Dendritic cell treated with granulocyte-macrophage colony-stimulating factor and Interleukin-4, amounts not matched to agents 40 ng/mL and 50 ng/mL, for 4 days (primary cell): ENCODE results near the gene XPR1.

Experiments
- H3K27ac Mint-ChIP-seq: one replicate; pipeline ENCODE4 v1.8.0; 2022; ENCODE audit warnings: mild to moderate bottlenecking, mixed read lengths
- H3K27me3 Mint-ChIP-seq: one replicate; pipeline ENCODE4 v1.8.0; 2022; ENCODE audit warnings: mild to moderate bottlenecking, mixed read lengths
- H3K36me3 Mint-ChIP-seq: one replicate; pipeline ENCODE4 v1.8.0; 2022; ENCODE audit warnings: low read depth, mixed read lengths
- H3K4me1 Mint-ChIP-seq: one replicate; pipeline ENCODE4 v1.8.0; 2022; ENCODE audit warnings: low read depth, mixed read lengths
- H3K4me3 Mint-ChIP-seq: one replicate; pipeline ENCODE4 v1.8.0; 2022; ENCODE audit warnings: mild to moderate bottlenecking, moderate library complexity, mixed read lengths
- H3K9me3 Mint-ChIP-seq: one replicate; pipeline ENCODE4 v1.8.0; 2022; ENCODE audit warnings: mixed read lengths
- intact Hi-C: fragments of 100-400 bp; cut with micrococcal nuclease; formaldehyde crosslinking; loops from one replicate; pipeline ENCODE4 v1.15.0; 2022

Gene XPR1

DNA sequence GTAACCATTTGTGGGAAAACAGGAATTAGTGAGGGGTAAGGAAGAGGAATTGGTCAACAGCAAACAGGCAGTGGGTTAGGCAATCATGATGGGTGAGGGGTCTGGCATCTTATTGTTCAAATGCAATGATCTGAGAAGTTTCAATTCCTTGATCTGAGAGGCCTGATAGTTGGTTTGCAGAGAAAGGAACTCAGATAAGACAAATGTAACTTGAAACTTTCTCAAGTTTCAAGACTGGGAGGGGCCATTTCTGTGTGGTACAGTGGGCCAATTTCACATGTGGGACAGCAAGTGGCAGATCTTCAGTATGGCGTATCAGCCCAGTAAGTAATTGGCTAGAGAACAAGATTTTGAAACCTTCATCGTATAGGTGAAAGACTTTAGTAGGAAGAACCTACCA lies 102.5 kb downstream of the XPR1 start:
- H3K9me3 Mint-ChIP-seq: peaks cover 76% of the 10 kb centered on the region
- H3K4me1 Mint-ChIP-seq: no peaks in the 10 kb centered on the region
- intact Hi-C loops: no loop called here
- H3K27me3 Mint-ChIP-seq: no peaks in the 10 kb centered on the region
- no peak overlapping the region for H3K4me3 Mint-ChIP-seq
- H3K27ac Mint-ChIP-seq: no peak overlapping the region
- H3K36me3 Mint-ChIP-seq: peaks cover 14% of the 10 kb centered on the region

DNA sequence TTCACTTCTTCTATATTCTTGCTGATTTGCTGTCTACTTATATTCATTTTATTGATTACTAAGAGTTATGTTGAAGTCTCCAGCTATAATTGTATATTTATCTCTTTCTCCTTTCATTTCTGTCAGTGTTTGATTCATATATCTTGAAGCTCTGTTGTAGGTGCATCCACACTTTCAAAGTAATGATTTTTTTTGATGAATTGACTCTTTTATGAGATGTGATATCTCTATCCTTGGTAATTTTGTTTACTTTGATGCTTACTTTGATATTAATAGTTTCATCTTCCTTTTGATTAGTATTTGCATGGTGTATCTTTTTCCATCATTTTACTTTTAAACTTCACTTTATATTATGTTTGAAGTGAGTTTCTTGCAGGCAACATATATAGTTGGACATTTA lies 110.8 kb downstream of the XPR1 start:
- no peaks in the 10 kb centered on the region for H3K4me1 Mint-ChIP-seq
- no peak overlapping the region for H3K4me3 Mint-ChIP-seq
- H3K27me3 Mint-ChIP-seq: no peaks in the 10 kb centered on the region
- H3K27ac Mint-ChIP-seq: no peak overlapping the region
- intact Hi-C loops: no loop called here
- peaks cover 14% of the 10 kb centered on the region for H3K36me3 Mint-ChIP-seq
- peaks cover 50% of the 10 kb centered on the region for H3K9me3 Mint-ChIP-seq

DNA sequence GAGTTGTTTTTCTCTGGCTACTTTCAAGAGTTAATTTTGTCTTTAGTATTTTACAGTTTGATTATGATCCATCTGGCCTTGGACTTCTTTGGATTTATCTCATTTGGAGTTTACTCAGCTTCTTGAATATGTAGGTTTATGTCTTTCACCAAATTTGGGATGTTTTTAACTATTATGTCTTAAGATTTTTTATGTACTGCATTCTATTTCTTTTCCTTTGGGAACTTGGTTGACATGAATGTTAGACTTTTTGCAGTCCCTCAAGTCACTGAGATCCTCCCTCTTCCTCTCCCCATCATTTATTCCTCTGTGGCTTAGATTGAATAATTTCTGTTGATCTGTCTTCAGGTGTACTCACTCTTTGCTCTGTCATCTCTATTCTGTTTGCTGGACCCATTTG lies 112.0 kb downstream of the XPR1 start:
- H3K4me1 Mint-ChIP-seq: no peaks in the 10 kb centered on the region
- peaks cover 14% of the 10 kb centered on the region for H3K36me3 Mint-ChIP-seq
- H3K27me3 Mint-ChIP-seq: no peaks in the 10 kb centered on the region
- H3K9me3 Mint-ChIP-seq: peaks cover 47% of the 10 kb centered on the region
- no peak overlapping the region for H3K27ac Mint-ChIP-seq
- no peak overlapping the region for H3K4me3 Mint-ChIP-seq
- intact Hi-C loops: no loop called here

DNA sequence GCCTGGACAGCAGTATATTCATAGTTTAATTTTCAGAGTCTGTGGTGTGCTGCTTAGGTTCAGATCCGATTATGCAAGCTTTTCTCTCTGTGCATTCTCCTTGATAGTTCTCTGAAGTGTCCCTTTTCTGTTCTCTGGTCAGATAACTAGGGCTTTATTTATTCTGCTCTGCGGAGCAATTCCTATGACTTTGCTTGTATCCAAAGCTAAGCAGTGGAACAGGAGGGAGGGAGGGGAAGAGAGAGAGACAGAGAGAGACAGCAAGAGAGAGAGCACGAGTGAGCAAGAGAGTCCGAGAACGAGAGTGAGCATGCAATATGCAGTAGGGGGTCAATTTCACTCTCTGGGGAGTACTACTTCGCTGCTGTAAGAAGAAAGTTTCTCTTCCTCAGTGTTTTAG lies 113.3 kb downstream of the XPR1 start:
- intact Hi-C loops: no loop called here
- Mint-ChIP-seq H3K4me1 (no peaks in the 10 kb centered on the region), H3K9me3 (peaks cover 42% of the 10 kb centered on the region), H3K27me3 (no peaks in the 10 kb centered on the region), H3K27ac (no peak overlapping the region), H3K4me3 (no peak overlapping the region), H3K36me3 (peaks cover 9% of the 10 kb centered on the region)

DNA sequence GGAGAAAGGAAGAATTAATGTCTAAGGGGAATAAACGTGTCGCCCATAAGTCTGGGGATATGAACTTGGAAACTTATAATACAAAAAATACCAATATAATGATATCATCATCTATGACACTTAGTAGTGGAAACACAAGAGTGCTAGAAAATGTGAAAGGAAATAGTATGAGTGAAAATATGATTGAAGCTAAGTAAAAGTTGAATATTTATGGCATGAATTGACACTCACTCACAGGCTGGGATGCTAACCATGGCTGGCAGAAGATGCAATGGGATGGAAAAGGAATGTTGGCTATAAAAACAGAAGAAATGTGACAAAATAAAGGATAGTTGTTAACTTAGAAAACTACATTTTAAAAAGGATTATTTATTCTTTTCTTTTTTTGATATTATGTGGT lies 120.1 kb downstream of the XPR1 start:
- Mint-ChIP-seq H3K9me3 (no peaks in the 10 kb centered on the region), H3K36me3 (no peaks in the 10 kb centered on the region), H3K4me3 (no peak overlapping the region), H3K4me1 (no peaks in the 10 kb centered on the region), H3K27ac (no peak overlapping the region), H3K27me3 (no peaks in the 10 kb centered on the region)
- intact Hi-C loops: no loop called here

DNA sequence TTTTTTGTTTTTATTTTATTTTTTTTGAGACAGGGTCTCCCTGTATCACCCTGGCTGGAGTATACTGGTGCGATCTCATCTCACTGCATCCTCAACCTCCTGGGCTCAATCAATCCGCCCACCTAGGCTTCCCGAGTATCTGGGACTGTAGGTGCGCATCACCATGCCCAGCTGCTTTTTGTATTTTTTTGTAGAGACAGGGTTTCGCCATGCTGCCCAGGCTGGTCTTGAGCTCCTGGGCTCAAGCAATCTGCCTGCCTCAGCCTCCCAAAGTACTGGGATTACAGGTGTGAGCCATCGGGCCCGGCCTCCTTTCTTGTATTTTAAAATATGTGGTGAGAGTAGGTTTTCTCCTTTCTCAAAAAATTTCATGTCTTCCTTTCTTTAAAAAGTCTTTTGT lies 122.6 kb downstream of the XPR1 start:
- H3K36me3 Mint-ChIP-seq: no peaks in the 10 kb centered on the region
- H3K9me3 Mint-ChIP-seq: peaks cover 9% of the 10 kb centered on the region
- H3K27ac Mint-ChIP-seq: no peak overlapping the region
- no peak overlapping the region for H3K4me3 Mint-ChIP-seq
- intact Hi-C loops: no loop called here
- H3K4me1 Mint-ChIP-seq: no peaks in the 10 kb centered on the region
- no peaks in the 10 kb centered on the region for H3K27me3 Mint-ChIP-seq

DNA sequence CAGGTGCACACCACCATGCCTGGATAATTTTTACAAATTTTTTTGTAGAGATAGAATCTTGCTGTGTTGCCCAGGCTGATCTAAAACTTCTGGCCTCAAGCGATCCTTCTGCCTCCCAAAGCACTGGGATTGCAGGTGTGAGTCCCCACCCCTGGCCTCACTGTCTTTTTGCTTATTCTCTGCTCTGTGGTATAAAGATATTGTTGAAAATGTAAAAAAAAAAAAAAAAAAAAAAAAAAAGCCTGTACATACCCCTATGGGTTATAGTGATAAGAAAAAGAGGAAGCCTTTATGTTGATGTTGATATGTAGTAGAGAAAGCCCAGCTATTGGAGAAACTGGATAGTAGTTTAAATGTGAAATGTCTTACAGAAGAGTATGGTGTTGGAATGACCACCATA lies 125.8 kb downstream of the XPR1 start:
- H3K27me3 Mint-ChIP-seq: no peaks in the 10 kb centered on the region

DNA sequence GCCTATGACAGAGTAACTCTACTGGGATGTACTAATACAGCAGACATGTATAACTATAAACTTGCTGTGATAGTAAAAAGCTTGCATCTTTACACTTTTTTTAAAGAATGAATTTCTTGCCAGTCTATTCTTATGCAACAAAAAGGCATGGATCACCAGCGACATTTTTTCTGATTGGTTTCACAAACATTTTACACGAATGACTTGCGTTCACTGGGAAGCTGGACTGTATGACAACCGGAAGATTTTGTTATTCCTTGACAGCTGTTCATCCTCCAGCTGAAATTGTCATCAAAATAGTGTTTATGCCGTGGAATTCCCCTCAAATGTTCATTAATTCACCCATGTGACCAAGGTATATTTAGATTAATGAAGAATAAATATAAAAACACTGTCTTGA lies 131.0 kb downstream of the XPR1 start:
- Mint-ChIP-seq H3K9me3 (peaks cover 10% of the 10 kb centered on the region), H3K27me3 (no peaks in the 10 kb centered on the region), H3K27ac (no peak overlapping the region), H3K36me3 (no peaks in the 10 kb centered on the region), H3K4me1 (no peaks in the 10 kb centered on the region), H3K4me3 (no peak overlapping the region)
- intact Hi-C loops: no loop called here

More for the DNA sequence above, 125.8 kb downstream of the XPR1 start:
- intact Hi-C loops: no loop called here
- peaks cover 10% of the 10 kb centered on the region for H3K9me3 Mint-ChIP-seq
- H3K4me1 Mint-ChIP-seq: no peaks in the 10 kb centered on the region
- H3K36me3 Mint-ChIP-seq: no peaks in the 10 kb centered on the region
- H3K4me3 Mint-ChIP-seq: no peak overlapping the region
- no peak overlapping the region for H3K27ac Mint-ChIP-seq

DNA sequence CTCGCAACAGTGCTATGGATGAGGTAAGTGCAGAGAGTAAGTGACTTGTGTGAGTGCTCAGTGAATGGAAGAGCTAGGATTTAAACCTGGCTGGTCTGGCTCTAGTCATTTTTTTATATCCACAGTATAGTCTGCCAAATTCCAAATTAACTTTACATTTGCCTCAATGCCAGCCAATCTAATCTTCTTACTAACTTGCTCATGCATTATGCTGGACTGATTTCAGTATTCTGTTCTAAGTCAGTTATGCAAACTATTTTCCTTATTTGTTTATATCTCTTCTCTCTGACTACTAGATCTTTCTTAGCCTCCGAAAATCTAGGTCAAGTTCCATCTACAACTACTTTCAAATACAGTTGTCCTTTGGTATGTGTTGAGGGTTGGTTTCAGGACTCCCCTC lies 133.3 kb downstream of the XPR1 start:
- Mint-ChIP-seq H3K27ac (no peak overlapping the region), H3K4me1 (peaks cover 4% of the 10 kb centered on the region), H3K4me3 (no peak overlapping the region), H3K36me3 (no peaks in the 10 kb centered on the region), H3K27me3 (no peaks in the 10 kb centered on the region), H3K9me3 (peaks cover 8% of the 10 kb centered on the region)
- intact Hi-C loops: no loop called here

DNA sequence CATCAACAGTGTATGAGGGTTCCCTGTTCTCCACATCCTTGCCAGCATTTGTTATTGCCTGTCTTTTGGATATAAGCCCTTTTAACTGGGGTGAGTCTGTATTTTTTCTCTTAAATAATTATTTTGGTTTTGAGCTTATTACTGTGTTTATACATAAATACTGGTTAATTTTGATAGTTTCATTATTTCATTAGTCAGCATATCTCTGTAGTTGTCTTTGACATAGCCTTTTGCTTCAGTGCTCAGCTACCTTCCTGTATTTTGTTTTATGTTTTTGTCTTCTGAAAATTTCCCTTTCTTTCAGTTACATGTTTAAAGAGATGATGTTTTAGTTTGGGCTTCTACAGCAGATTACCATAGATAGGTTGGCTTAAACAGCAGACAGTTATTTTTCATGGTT lies 138.1 kb downstream of the XPR1 start:
- H3K4me3 Mint-ChIP-seq: no peak overlapping the region
- intact Hi-C loops: no loop called here
- H3K36me3 Mint-ChIP-seq: no peaks in the 10 kb centered on the region
- peaks cover 5% of the 10 kb centered on the region for H3K4me1 Mint-ChIP-seq
- no peaks in the 10 kb centered on the region for H3K27me3 Mint-ChIP-seq
- H3K27ac Mint-ChIP-seq: no peak overlapping the region
- peaks cover 8% of the 10 kb centered on the region for H3K9me3 Mint-ChIP-seq

DNA sequence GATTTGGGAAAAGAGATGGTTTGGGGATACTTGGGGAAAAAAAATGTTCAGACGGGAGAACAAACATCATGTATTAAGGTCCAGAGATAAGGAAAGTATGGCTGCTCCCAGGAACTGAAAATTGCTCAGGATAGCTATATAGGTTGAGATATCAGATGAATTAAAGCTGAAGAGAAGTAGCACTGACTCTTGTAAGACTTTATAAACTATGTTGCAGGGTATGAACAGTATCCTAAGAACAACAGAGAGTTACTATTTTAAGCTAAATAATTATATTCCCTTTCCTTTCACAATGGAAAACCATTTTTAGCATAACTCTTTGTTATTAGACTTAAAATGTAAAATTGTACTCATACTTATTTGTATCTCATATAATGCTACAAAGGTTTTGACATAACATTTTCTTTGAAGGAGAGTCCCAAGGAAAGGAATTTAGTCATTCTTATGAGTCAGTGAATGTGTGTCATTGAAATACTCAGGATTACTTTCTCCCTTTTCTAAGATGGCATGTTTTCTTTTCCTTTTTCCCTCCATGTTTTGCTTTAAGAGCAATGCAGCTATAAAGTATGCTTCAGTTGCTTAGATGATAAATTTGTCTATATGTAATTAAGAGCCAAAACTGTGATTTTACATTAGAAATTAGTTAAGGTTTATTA lies 141.5 kb downstream of the XPR1 start:
- peaks cover 5% of the 10 kb centered on the region for H3K4me1 Mint-ChIP-seq
- intact Hi-C loops: no loop called here
- no peaks in the 10 kb centered on the region for H3K36me3 Mint-ChIP-seq
- no peak overlapping the region for H3K4me3 Mint-ChIP-seq
- H3K9me3 Mint-ChIP-seq: peaks cover 8% of the 10 kb centered on the region
- no peak overlapping the region for H3K27ac Mint-ChIP-seq
- H3K27me3 Mint-ChIP-seq: no peaks in the 10 kb centered on the region

DNA sequence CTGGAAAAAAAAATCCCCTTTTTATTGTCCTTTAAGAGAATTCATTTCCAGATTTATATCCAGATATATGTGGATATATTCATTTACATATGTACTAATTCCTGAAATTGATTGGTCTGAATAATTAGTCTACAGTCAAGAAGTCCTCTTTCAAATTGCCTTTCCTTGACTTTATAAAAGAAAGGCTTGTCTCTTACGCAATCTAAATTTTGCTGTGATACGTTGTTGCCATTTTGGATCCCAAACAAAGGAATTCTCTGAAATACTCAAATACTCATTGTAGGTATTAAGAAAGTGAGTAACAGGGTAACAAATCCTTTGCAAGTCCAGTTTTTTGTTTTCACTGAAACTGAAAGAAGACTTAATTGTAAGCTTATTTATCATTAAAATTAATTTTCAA lies 144.0 kb downstream of the XPR1 start:
- Mint-ChIP-seq H3K4me1 (peaks cover 9% of the 10 kb centered on the region), H3K36me3 (no peaks in the 10 kb centered on the region), H3K27me3 (no peaks in the 10 kb centered on the region), H3K4me3 (no peak overlapping the region), H3K27ac (no peak overlapping the region), H3K9me3 (no peaks in the 10 kb centered on the region)
- intact Hi-C loops: no loop called here

DNA sequence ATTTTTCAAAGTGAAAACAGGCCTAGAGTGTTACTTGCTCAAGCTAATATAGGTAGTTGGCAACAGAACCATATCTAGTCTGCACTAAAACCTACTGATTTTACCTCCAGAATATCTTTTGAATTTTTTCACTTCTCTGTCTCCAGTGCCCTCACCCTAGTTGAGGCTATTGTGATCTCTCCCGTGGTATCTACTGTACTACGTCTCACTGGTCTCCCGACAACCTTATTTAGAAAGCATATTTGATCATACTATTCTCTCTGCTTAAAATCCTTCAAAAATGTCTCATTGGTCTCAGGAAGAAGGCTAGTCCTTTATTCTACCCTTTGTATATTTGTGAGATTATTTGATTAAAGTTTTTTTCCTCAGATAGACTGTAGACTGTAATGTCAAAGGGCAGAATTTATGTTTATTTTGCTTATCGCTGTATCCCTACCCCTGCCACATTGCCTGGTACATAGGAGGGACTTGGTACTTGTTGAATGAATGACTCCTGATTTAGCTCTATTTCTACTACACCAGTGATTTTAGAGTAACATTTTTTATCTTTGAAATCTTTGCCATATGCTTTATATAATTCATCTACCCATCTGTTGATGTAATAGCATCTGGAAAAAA lies 145.4 kb downstream of the XPR1 start:
- Mint-ChIP-seq H3K9me3 (no peaks in the 10 kb centered on the region), H3K27ac (no peak overlapping the region), H3K4me1 (peaks cover 9% of the 10 kb centered on the region), H3K27me3 (no peaks in the 10 kb centered on the region), H3K4me3 (no peak overlapping the region), H3K36me3 (no peaks in the 10 kb centered on the region)
- intact Hi-C loops: no loop called here

DNA sequence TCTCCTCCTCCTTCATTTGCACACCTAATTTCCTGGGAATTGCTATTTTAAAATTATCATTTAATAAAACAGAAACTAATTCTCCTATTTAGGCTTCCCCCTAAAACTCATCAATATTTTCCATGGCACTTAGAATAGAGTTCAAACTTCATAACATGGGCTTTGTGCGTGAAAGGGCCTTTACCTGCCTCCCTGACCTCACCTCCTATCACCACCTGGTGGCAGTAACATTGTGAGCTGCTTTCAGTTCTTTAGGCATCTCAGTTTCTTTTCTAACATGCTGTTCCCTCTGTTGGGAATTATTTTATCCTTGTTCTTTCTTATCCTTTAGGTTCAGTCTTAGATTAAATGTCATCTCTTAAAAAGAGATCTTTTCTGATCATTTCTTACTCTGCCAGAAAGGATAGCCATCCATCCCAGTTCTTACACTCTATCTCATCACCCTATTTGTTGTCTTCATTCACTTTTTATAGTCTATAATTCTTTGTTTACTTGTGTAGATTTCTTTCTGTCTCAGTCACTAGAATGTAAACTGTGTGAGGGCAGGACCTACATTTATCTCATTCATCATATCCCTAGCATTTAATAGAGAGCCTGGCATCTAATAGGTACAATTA lies 147.1 kb downstream of the XPR1 start:
- Mint-ChIP-seq H3K9me3 (no peaks in the 10 kb centered on the region), H3K27me3 (no peaks in the 10 kb centered on the region), H3K4me3 (no peak overlapping the region), H3K4me1 (peaks cover 9% of the 10 kb centered on the region), H3K27ac (no peak overlapping the region), H3K36me3 (no peaks in the 10 kb centered on the region)
- intact Hi-C loops: no loop called here

DNA sequence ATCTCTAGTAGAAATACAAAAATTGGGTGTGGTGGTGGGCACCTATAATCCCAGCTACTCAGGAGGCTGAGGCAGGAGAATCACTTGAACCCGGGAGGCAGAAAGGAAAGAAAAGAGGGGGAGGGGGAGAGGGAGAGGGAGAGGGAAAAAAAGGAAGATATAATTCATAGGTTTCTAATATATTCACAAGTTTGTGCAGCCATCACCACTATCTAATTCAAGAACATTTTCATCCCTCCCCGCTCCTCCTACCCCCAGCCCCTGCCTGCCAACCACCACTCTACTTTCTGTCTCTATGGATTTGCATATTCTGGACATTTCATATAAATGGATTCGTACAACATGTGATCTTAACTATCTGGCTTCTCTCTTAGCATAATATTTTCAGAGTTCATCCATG lies 147.8 kb downstream of the XPR1 start:
- intact Hi-C loops: no loop called here
- Mint-ChIP-seq H3K27ac (no peak overlapping the region), H3K4me1 (peaks cover 9% of the 10 kb centered on the region), H3K4me3 (no peak overlapping the region), H3K27me3 (no peaks in the 10 kb centered on the region), H3K36me3 (no peaks in the 10 kb centered on the region), H3K9me3 (no peaks in the 10 kb centered on the region)
